VCaP (cell line): ENCODE results near the gene GTF2IRD1.
"Not testable (repeated sequence)": the region's sequence is repeated elsewhere in the genome, so short reads cannot be mapped to it uniquely, and the experiment has no call there.

Source experiments
- H3K27ac ChIP-seq: fragments of 450-650 bp; 2 replicates; pipeline ENCODE4 v1.5.1; 2017
- CTCF ChIP-seq: fragments of 450-650 bp; conservative IDR thresholded peaks from 2 replicates; pipeline ENCODE4 v1.5.1; 2017; ENCODE audit warnings: mild to moderate bottlenecking, moderate library complexity

Gene GTF2IRD1

GRCh38 chr7:74418538-74418937 is 35.2 kb upstream of the GTF2IRD1 start:
- no peak for TF ChIP-seq CTCF
- H3K27ac ChIP-seq = no peak overlapping the region

- H3K27ac ChIP-seq = not testable (repeated sequence)
Measured at GRCh38 chr7:74419232-74419631, 34.5 kb upstream of the GTF2IRD1 start.

GRCh38 chr7:74420006-74420405 is 33.7 kb upstream of the GTF2IRD1 start:
- H3K27ac ChIP-seq = no peak overlapping the region
- TF ChIP-seq CTCF = no peak

- no peak for TF ChIP-seq CTCF
- no peak overlapping the region for H3K27ac ChIP-seq
Measured at GRCh38 chr7:74424291-74424880, 29.3 kb upstream of the GTF2IRD1 start.

- peak overlapping the region; percentile 85; the same call in 1 of the 2 replicates for H3K27ac ChIP-seq
- TF ChIP-seq CTCF = no peak
Measured at GRCh38 chr7:74428023-74428422, 25.7 kb upstream of the GTF2IRD1 start.

- no peak for TF ChIP-seq CTCF
- H3K27ac ChIP-seq = peak overlapping the region; percentile 85
Measured at GRCh38 chr7:74429153-74429747, 24.5 kb upstream of the GTF2IRD1 start.

- H3K27ac ChIP-seq = peak overlapping the region; percentile 85
Measured at GRCh38 chr7:74430409-74430808, 23.3 kb upstream of the GTF2IRD1 start.

- TF ChIP-seq CTCF = no peak
- peak overlapping the region; percentile 85 for H3K27ac ChIP-seq
Measured at GRCh38 chr7:74430961-74431466, 22.7 kb upstream of the GTF2IRD1 start.

- H3K27ac ChIP-seq = not testable (repeated sequence)
Measured at GRCh38 chr7:74437291-74437571, 16.5 kb upstream of the GTF2IRD1 start.
